Osteocyte (in vitro differentiated cells): ENCODE results near the gene RPS21. TPM values are rescaled to one million over a fixed set of nuclear protein-coding genes. Genes with fewer than 3 reads are reported as not detected.

Source experiments
- DNase-seq: peaks from one replicate; pipeline ENCODE4 v3.0.0; 2021; ENCODE audit warnings: mixed read lengths; ENCODE audit not compliant: unreplicated experiment; ENCODE audit errors: extremely low spot score
- H3K27ac Mint-ChIP-seq: one replicate; pipeline ENCODE4 v1.8.0; 2021; ENCODE audit warnings: mild to moderate bottlenecking, mixed read lengths; ENCODE audit not compliant: unreplicated experiment
- H3K27me3 Mint-ChIP-seq: one replicate; pipeline ENCODE4 v1.8.0; 2021; ENCODE audit warnings: mixed read lengths; ENCODE audit not compliant: unreplicated experiment
- H3K36me3 Mint-ChIP-seq: one replicate; pipeline ENCODE4 v1.8.0; 2021; ENCODE audit warnings: mixed read lengths; ENCODE audit not compliant: unreplicated experiment
- H3K4me1 Mint-ChIP-seq: one replicate; pipeline ENCODE4 v1.8.0; 2021; ENCODE audit warnings: mixed read lengths; ENCODE audit not compliant: unreplicated experiment
- H3K4me3 Mint-ChIP-seq: one replicate; pipeline ENCODE4 v1.8.0; 2021; ENCODE audit warnings: mild to moderate bottlenecking, moderate library complexity, mixed read lengths; ENCODE audit not compliant: unreplicated experiment
- H3K9me3 Mint-ChIP-seq: one replicate; pipeline ENCODE4 v1.8.0; 2021; ENCODE audit warnings: mixed read lengths; ENCODE audit not compliant: unreplicated experiment
- total RNA-seq: library from RNA; stranded (reverse); gene quantifications from 2 replicates; pipeline ENCODE4 v1.2.1, GENCODE V29; 2021
- TF ChIP-seq, protein P1 (sequence below): fragments of 200-600 bp; sonication (generic); IDR thresholded peaks from 2 replicates; pipeline ENCODE4 v1.5.0; 2021; ENCODE audit warnings: antibody characterized with exemption, mild to moderate bottlenecking, moderate library complexity

RPS21 gene
- total RNA-seq, 1 donor from 2014 or later = 1,013 TPM

DNA sequence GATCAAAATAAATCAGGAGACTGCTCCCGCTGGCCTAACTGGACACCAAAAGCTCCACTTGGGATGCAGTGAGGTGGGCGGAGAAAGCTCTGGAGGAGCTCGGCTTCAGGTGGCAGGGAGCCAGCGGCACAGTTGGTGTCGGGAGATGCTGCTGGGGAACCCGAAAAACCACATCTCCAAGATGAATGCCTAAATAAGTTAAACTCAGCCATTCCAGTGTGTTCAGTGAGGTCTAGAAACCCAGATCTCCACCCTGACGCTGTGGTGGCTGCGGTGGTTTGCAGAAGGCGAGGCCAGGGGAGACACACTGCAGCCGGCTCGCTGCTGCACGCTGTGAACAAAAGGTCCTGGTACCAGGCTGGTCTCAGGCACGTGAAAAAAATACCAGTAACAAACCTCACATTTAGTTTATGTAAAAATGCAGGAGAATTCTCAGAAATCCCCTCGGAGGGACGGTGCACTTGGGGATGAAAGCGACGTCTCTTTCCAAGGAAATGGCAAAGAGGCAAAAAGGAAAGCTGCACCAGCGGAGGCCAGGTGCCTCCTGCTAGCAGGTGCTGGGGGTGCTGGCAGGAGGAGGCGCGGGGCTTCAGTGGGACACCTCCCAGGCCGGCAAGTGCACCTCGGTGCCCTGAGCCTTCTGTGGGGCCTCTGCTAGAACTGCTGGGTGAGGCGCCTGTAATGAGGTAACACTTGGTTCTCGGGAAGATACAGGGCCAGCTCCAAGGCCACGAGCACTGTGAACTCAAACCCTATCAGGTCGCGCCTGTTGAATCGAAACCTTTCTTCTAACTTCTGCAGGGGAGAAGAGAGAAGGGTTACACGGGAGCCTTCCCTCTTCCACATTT, 3.6 kb downstream of the RPS21 start:
- Mint-ChIP-seq H3K9me3 (no peaks in the 10 kb centered on the region), H3K4me3 (no peak overlapping the region), H3K27me3 (no peaks in the 10 kb centered on the region), H3K27ac (no peak overlapping the region), H3K36me3 (peaks cover 3% of the 10 kb centered on the region), H3K4me1 (peaks cover 18% of the 10 kb centered on the region)
- DNase-seq = no peak
- TF ChIP-seq, protein P1, sequence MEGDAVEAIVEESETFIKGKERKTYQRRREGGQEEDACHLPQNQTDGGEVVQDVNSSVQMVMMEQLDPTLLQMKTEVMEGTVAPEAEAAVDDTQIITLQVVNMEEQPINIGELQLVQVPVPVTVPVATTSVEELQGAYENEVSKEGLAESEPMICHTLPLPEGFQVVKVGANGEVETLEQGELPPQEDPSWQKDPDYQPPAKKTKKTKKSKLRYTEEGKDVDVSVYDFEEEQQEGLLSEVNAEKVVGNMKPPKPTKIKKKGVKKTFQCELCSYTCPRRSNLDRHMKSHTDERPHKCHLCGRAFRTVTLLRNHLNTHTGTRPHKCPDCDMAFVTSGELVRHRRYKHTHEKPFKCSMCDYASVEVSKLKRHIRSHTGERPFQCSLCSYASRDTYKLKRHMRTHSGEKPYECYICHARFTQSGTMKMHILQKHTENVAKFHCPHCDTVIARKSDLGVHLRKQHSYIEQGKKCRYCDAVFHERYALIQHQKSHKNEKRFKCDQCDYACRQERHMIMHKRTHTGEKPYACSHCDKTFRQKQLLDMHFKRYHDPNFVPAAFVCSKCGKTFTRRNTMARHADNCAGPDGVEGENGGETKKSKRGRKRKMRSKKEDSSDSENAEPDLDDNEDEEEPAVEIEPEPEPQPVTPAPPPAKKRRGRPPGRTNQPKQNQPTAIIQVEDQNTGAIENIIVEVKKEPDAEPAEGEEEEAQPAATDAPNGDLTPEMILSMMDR = no peak

DNA sequence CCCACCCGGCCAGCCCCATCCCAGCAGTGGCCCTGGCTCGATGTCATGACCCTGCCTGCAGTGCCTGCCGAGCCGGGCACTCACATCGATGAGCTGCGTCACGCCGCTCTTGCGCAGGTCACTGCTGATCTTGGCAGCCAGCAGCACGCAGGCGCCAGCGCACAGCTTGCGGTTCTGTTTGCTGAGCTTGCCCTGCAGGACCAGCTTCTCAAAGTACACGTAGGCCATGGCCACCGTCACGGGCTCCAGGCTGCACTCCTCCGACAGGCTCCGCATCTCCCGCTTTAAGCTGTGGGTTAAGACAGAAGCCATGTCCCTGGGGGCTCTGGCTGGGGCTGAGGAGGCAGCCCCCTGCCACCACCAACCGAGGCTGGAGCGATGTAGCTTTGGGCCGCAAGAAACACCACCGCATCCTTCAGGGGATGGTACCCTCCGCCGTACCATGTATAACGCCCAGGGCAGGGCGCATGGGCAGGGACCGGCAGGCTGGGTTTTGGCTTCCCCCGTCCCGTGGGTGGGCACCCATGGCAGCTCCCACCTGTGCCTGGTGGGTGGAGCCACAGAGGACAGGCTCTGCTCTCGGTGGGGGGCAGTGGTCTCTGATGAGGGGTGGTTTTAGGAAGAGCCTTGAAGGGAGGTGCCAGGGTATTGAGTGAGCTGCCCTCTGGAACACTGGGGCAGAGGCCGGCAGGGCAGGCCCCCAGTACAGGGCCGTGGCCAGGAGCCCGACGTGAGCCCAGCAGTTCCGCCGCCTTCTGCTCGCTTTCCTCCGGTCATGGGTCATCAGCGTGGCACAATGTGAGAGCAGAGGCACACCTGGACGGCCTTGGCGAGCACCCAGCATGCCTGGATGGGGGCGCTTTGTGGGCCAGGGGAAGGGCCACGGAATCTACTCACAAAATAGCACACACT, 4.5 kb downstream of the RPS21 start:
- Mint-ChIP-seq H3K4me1 (peaks cover 11% of the 10 kb centered on the region), H3K36me3 (peaks cover 3% of the 10 kb centered on the region), H3K4me3 (no peak overlapping the region), H3K9me3 (no peaks in the 10 kb centered on the region), H3K27me3 (no peaks in the 10 kb centered on the region), H3K27ac (no peak overlapping the region)
- no peak for DNase-seq
- TF ChIP-seq, protein P1 = no peak

DNA sequence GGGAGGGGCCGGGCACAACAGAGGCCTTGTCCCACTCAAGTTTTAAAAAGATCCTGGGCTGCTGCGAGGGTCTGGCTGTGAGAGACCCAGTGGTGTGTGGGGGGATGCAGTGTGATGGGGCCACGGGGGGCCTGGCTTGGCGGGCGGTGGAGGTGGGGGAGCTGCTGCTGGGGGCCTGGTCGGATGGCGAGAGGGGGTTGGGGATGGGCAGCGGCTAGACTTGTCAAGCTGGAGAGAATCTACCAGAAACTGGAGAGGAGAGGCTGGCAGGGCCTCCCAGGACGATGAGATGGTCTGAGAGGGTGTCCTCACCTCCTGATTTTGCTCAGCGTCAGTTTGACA, 5.1 kb downstream of the RPS21 start:
- Mint-ChIP-seq H3K4me3 (no peak overlapping the region), H3K27me3 (no peaks in the 10 kb centered on the region), H3K36me3 (peaks cover 3% of the 10 kb centered on the region), H3K9me3 (no peaks in the 10 kb centered on the region), H3K4me1 (peaks cover 11% of the 10 kb centered on the region), H3K27ac (no peak overlapping the region)
- no peak for DNase-seq
- TF ChIP-seq, protein P1 = no peak

DNA sequence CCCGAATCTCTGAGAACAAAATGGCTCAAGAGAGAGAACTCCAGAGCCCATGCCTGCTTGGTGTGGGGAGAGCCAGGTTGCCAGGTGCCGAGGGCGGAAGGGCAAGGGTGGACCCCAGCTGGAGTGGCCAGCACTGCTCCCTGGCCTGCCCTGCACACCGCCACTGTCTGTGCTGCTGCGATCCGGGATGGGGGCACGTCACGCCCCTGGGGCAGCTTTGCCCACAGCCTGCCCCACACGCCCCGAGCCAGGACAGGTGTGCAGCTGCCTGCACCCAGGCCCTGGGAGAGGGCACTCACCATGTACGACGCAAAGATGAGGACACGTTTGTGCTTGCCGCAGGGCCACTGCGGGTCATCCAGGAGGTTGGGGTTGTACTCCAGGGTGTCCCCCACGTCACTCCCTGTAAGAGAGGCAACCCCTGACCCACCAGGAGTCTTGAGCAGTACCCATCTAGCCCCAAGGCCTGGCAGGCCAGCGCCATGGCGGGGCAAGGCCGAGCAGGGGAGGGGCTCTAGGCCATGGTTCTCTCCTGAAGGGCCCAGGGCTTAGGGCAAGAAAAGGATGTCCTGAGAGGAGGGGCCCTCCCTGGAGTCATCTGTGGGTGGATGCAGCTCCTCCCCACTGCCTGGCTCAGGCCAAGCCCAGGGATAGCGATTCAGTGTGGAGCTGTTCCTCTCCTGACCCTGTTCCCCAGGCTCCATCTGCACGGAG, 5.9 kb downstream of the RPS21 start:
- Mint-ChIP-seq H3K27ac (no peak overlapping the region), H3K4me1 (peaks cover 7% of the 10 kb centered on the region), H3K9me3 (no peaks in the 10 kb centered on the region), H3K27me3 (no peaks in the 10 kb centered on the region), H3K4me3 (no peak overlapping the region), H3K36me3 (peaks cover 3% of the 10 kb centered on the region)
- TF ChIP-seq, protein P1 = no peak
- DNase-seq = no peak
